H1 (cell line): ENCODE results near the gene LRRC63. TPM values are rescaled to one million over a fixed set of nuclear protein-coding genes. Genes with fewer than 3 reads are reported as not detected.

ENCODE experiments used
- CTCF ChIA-PET: fragments of 300-600 bp; sonication (Branson Sonifier 250); formaldehyde crosslinking; loops from one replicate; lab custom pipeline; 2021; ENCODE audit not compliant: partially characterized antibody; lab: Charles Lee
- POLR2A ChIA-PET: fragments of 300-600 bp; sonication (Branson Sonifier 250); formaldehyde crosslinking; loops from one replicate; lab custom pipeline; 2021; ENCODE audit warnings: inconsistent platforms; ENCODE audit not compliant: partially characterized antibody; lab: Charles Lee
- DNase-seq, 2 experiments: peaks; one replicate each; pipeline versions ENCODE4 v3.0.0 to v3.0.0-alpha.2; 2010 to 2022; ENCODE audit warnings: low spot score in 2 of 2, low read depth in 1 of 2, mixed read lengths in 1 of 2
- FAIRE-seq: peaks from 2 replicates; lab custom pipeline; 2011; peaks lifted over from hg19 to GRCh38; lab: Jason Lieb, UNC
- H2AFZ ChIP-seq: 2 replicates; pipeline ENCODE4 v1.8.1; 2012; ENCODE audit warnings: low read length, inconsistent platforms
- H2AK5ac ChIP-seq: 2 replicates; pipeline ENCODE4 v1.6.1; 2013; ENCODE audit warnings: low read depth, low read length
- H2BK120ac ChIP-seq: replicated peaks from 2 replicates; pipeline ENCODE3; 2013; ENCODE audit warnings: low read depth, low read length, inconsistent platforms
- H2BK12ac ChIP-seq: 2 replicates; pipeline ENCODE4 v1.6.1; 2013; ENCODE audit warnings: low read depth, low read length
- H2BK15ac ChIP-seq: 2 replicates; pipeline ENCODE4 v1.6.1; 2013; ENCODE audit warnings: low read length
- H2BK20ac ChIP-seq: 2 replicates; pipeline ENCODE4 v1.6.1; 2013; ENCODE audit warnings: low read length
- H2BK5ac ChIP-seq: 2 replicates; pipeline ENCODE4 v1.6.1; 2013; ENCODE audit warnings: low read depth, low read length
- H3K14ac ChIP-seq: 2 replicates; pipeline ENCODE4 v1.6.1; 2013; ENCODE audit warnings: inconsistent platforms; ENCODE audit not compliant: insufficient read length
- H3K18ac ChIP-seq: 2 replicates; pipeline ENCODE4 v1.6.1; 2013; ENCODE audit warnings: low read length; ENCODE audit errors: extremely low read depth
- H3K23ac ChIP-seq: 2 replicates; pipeline ENCODE4 v1.6.1; 2013; ENCODE audit warnings: inconsistent platforms; ENCODE audit not compliant: insufficient read length
- H3K23me2 ChIP-seq: 2 replicates; pipeline ENCODE4 v1.6.1; 2013; ENCODE audit warnings: low read depth, low read length
- H3K27ac ChIP-seq: 2 replicates; pipeline ENCODE4 v1.6.1; 2011; ENCODE audit warnings: low read depth, low read length, inconsistent platforms
- H3K27me3 ChIP-seq, 4 experiments: replicated peaks in 1 of 4; 1 replicate in 1 of 4; 2 replicates in 3 of 4; pipeline versions ENCODE4 v1.6.1 to v1.8.1; 2011 to 2013; ENCODE audit warnings: low read length in 3 of 4, mild to moderate bottlenecking in 3 of 4, inconsistent platforms in 2 of 4, mixed read lengths in 2 of 4, moderate library complexity in 1 of 4; ENCODE audit not compliant: control insufficient read depth in 3 of 4, insufficient read depth in 3 of 4; ENCODE audit errors: extremely low read depth in 1 of 4
- H3K36me3 ChIP-seq, 4 experiments: 2 replicates each; pipeline versions ENCODE4 v1.6.1 to v1.8.1; 2011 to 2013; ENCODE audit warnings: mild to moderate bottlenecking in 4 of 4, low read length in 3 of 4, moderate library complexity in 2 of 4, control low read depth in 1 of 4, inconsistent platforms in 1 of 4; ENCODE audit not compliant: insufficient read depth in 4 of 4, control insufficient read depth in 2 of 4
- H3K4ac ChIP-seq: replicated peaks from 2 replicates; pipeline ENCODE3; 2013; ENCODE audit warnings: low read length, low read depth, mixed read lengths, inconsistent platforms; ENCODE audit not compliant: insufficient read length
- H3K4me1 ChIP-seq, 4 experiments: replicated peaks in 1 of 4; 1 replicate in 1 of 4; 2 replicates in 3 of 4; pipeline versions ENCODE4 v1.6.1 to v1.8.1; 2011 to 2013; ENCODE audit warnings: low read length in 3 of 4, inconsistent platforms in 2 of 4, mixed read lengths in 1 of 4; ENCODE audit not compliant: insufficient read depth in 4 of 4, control insufficient read depth in 3 of 4
- H3K4me2 ChIP-seq, 2 experiments: 2 replicates each; pipeline versions ENCODE4 v1.6.1 to v1.8.1; 2011 to 2013; ENCODE audit warnings: low read depth in 2 of 2, low read length in 2 of 2, control low read depth in 1 of 2, inconsistent platforms in 1 of 2, mild to moderate bottlenecking in 1 of 2; ENCODE audit not compliant: insufficient read depth in 1 of 2
- H3K4me3 ChIP-seq, 4 experiments: fragments of 200-600, 300-600 bp in 1 of 4; sonication (generic), shearing (Covaris generic), sonication (Bioruptor Twin) in 1 of 4; 2 replicates each; pipeline versions ENCODE4 v1.5.1 to v1.8.1; 2011 to 2016; ENCODE audit warnings: low read length in 4 of 4, low read depth in 3 of 4, control low read depth in 2 of 4, inconsistent platforms in 2 of 4, mild to moderate bottlenecking in 2 of 4, mixed read lengths in 1 of 4, moderate library complexity in 1 of 4; ENCODE audit not compliant: insufficient read depth in 2 of 4; ENCODE audit errors: extremely low read depth in 1 of 4
- H3K56ac ChIP-seq: replicated peaks from 2 replicates; pipeline ENCODE3; 2013; ENCODE audit warnings: low read depth, mild to moderate bottlenecking, mixed read lengths, low read length, inconsistent platforms; ENCODE audit not compliant: insufficient read length
- H3K79me1 ChIP-seq: 2 replicates; pipeline ENCODE4 v1.6.1; 2013; ENCODE audit warnings: low read depth, low read length, control low read depth
- H3K79me2 ChIP-seq, 2 experiments: 2 replicates each; pipeline versions ENCODE4 v1.6.1 to v1.8.1; 2012 to 2013; ENCODE audit warnings: low read length in 2 of 2, mild to moderate bottlenecking in 2 of 2, inconsistent platforms in 1 of 2; ENCODE audit not compliant: insufficient read depth in 2 of 2, control insufficient read depth in 1 of 2
- H3K9ac ChIP-seq, 4 experiments: replicated peaks in 1 of 4; 1 replicate in 1 of 4; 2 replicates in 3 of 4; pipeline versions ENCODE4 v1.6.1 to v1.8.1; 2011 to 2013; ENCODE audit warnings: low read depth in 3 of 4, low read length in 3 of 4, control low read depth in 2 of 4, mild to moderate bottlenecking in 2 of 4, moderate library complexity in 2 of 4, inconsistent platforms in 1 of 4; ENCODE audit errors: extremely low read depth in 1 of 4
- H3K9me3 ChIP-seq, 2 experiments: 2 replicates each; pipeline versions ENCODE4 v1.6.1 to v1.8.1; 2012 to 2013; ENCODE audit warnings: mild to moderate bottlenecking in 2 of 2, moderate library complexity in 2 of 2, control low read depth in 1 of 2, inconsistent platforms in 1 of 2, low read depth in 1 of 2, low read length in 1 of 2, mixed read lengths in 1 of 2; ENCODE audit not compliant: insufficient read depth in 2 of 2
- H4K20me1 ChIP-seq, 2 experiments: replicated peaks in 1 of 2; 2 replicates each; pipeline versions ENCODE3 to v1.8.1; 2011 to 2013; ENCODE audit warnings: inconsistent platforms in 2 of 2, low read length in 2 of 2, mild to moderate bottlenecking in 1 of 2; ENCODE audit not compliant: insufficient read depth in 2 of 2, control insufficient read depth in 1 of 2
- H4K5ac ChIP-seq: 2 replicates; pipeline ENCODE4 v1.6.1; 2013; ENCODE audit warnings: low read length, low read depth, mixed read lengths, inconsistent platforms; ENCODE audit not compliant: insufficient read length
- H4K8ac ChIP-seq: 2 replicates; pipeline ENCODE4 v1.8.0; 2013; ENCODE audit warnings: mild to moderate bottlenecking, moderate library complexity, low read length, inconsistent platforms; ENCODE audit not compliant: insufficient read depth; ENCODE audit errors: extremely low read depth
- H4K91ac ChIP-seq: replicated peaks from 2 replicates; pipeline ENCODE3; 2013; ENCODE audit warnings: low read length, mixed read lengths, inconsistent platforms; ENCODE audit not compliant: insufficient read length
- CHD1 ChIP-seq: IDR thresholded peaks from 2 replicates; pipeline ENCODE4 v1.6.1; 2012; ENCODE audit warnings: low read depth, low read length, improper control_type of control experiment
- CTBP2 ChIP-seq: IDR thresholded peaks from 2 replicates; pipeline ENCODE4 v1.7.0; 2011; ENCODE audit warnings: borderline replicate concordance, mild to moderate bottlenecking, moderate library complexity, mixed read lengths, low read length; ENCODE audit not compliant: insufficient read depth, insufficient read length
- PHF8 ChIP-seq: fragments of 200-600 bp; sonication (generic); conservative IDR thresholded peaks from 2 replicates; pipeline ENCODE4 v1.7.1; 2012; ENCODE audit warnings: low read depth, mild to moderate bottlenecking, inconsistent platforms, low read length, moderate library complexity
- POU5F1 ChIP-seq: IDR thresholded peaks from 2 replicates; pipeline ENCODE4 v1.6.1; 2011; ENCODE audit warnings: low read depth, mild to moderate bottlenecking, low read length, moderate library complexity
- USF2 ChIP-seq: IDR thresholded peaks from 2 replicates; pipeline ENCODE4 v1.6.1; 2011; ENCODE audit warnings: low read length, improper control_type of control experiment
- polyA plus RNA-seq, 7 experiments: library from polyadenylated mRNA; depleted of rRNA in 3 of 7; stranded (reverse) in 5 of 7; unstranded in 2 of 7; fragments of >200 nt in 5 of 7; fragments of 200-250 nt in 2 of 7; gene quantifications; 1 replicate in 5 of 7; 2 replicates in 1 of 7; 4 replicates in 1 of 7; pipeline versions ENCODE4 v1.2.1 to v1.2.3, GENCODE V29; 2011 to 2013; ENCODE audit warnings: missing spikeins in 2 of 7, mixed read lengths in 2 of 7
- total RNA-seq: library from RNA; stranded (reverse); fragmentation: NEBNext Ultra II Directional; extraction: Animal tissue kit (Norgen Biotek cat#: 25700); gene quantifications from 2 replicates; pipeline ENCODE4 v1.2.1, GENCODE V29; 2021

Gene LRRC63
- total and polyA plus RNA-seq, 2 of the 8 experiments (the other 6 are each of a cell fraction or from before 2014, with no cell fraction given) = not detected

- Histone ChIP-seq H3K14ac (no peak overlapping the region), H3K23me2 (no peaks in the 10 kb centered on the region), H3K56ac (no peak overlapping the region)
- TF ChIP-seq CTBP2 (no peak), USF2 (no peak), PHF8 (no peak), CHD1 (no peak), POU5F1 (no peak)
- TF ChIP-seq, all 59 proteins: peak for 0
- H3K4me1 ChIP-seq = no peaks in the 10 kb centered on the region
- H3K4ac ChIP-seq = no peak overlapping the region
- H2BK12ac ChIP-seq = no peak overlapping the region
- H3K79me2 ChIP-seq = no peaks in the 10 kb centered on the region
- H2BK5ac ChIP-seq = no peak overlapping the region
- peaks cover 0 to 1% (median 0%) of the 10 kb centered on the region in 4 experiments; a peak in 1 of 7 replicates for H3K27me3 ChIP-seq
- no peaks in the 10 kb centered on the region for H3K79me1 ChIP-seq
- H3K9ac ChIP-seq = no peak overlapping the region
- no peaks in the 10 kb centered on the region for H4K20me1 ChIP-seq
- H3K36me3 ChIP-seq = no peaks in the 10 kb centered on the region
- H2BK20ac ChIP-seq = no peak overlapping the region
- no peak for FAIRE-seq
- H2AK5ac ChIP-seq = no peak overlapping the region
- H3K4me3 ChIP-seq = no peak overlapping the region
- no peak overlapping the region for H3K27ac ChIP-seq
- no peak overlapping the region for H2BK120ac ChIP-seq
- DNase-seq = no peak
- no peak overlapping the region for H4K5ac ChIP-seq
- peaks cover 0 to 14% of the 10 kb centered on the region in 2 experiments; a peak in 2 of 4 replicates for H3K9me3 ChIP-seq
- no peak overlapping the region for H4K91ac ChIP-seq
- no peak overlapping the region for H2BK15ac ChIP-seq
- POLR2A ChIA-PET = no interaction called here
- CTCF ChIA-PET = no interaction called here
- no peak overlapping the region for H2AFZ ChIP-seq
- no peak overlapping the region for H3K23ac ChIP-seq
- H3K4me2 ChIP-seq = no peak overlapping the region
- H3K18ac ChIP-seq = no peak overlapping the region
- no peak overlapping the region for H4K8ac ChIP-seq
Observed at GRCh38 chr13:46164661-46165060, 47.1 kb upstream of the LRRC63 start.
